Left ventricle myocardium inferior (tissue), 1 donor: ENCODE results near the gene CCDC196. TPM values are rescaled to one million over a fixed set of nuclear protein-coding genes. Genes with fewer than 3 reads are reported as not detected.
A peak's percentile ranks its signal among the peaks of the same experiment; 100 is the strongest.
"Not testable (repeated sequence)": the region's sequence is repeated elsewhere in the genome, so short reads cannot be mapped to it uniquely, and the experiment has no call there.

Experiments
- DNase-seq: peaks from one replicate; pipeline ENCODE4 v3.0.0-alpha.2; 2020
- H3K27ac ChIP-seq: fragments of 200-600 bp; replicated peaks from 2 replicates; pipeline ENCODE4 v1.8.0; 2021
- H3K27me3 ChIP-seq: fragments of 200-600 bp; 2 replicates; pipeline ENCODE4 v1.8.0; 2021; ENCODE audit warnings: low read depth
- H3K36me3 ChIP-seq: fragments of 200-600 bp; 2 replicates; pipeline ENCODE4 v1.8.0; 2021
- H3K4me1 ChIP-seq: fragments of 200-600 bp; 2 replicates; pipeline ENCODE4 v1.8.0; 2021
- H3K4me3 ChIP-seq: fragments of 200-600 bp; 2 replicates; pipeline ENCODE4 v1.8.0; 2021; ENCODE audit warnings: mild to moderate bottlenecking, moderate library complexity
- H3K9me3 ChIP-seq: fragments of 200-600 bp; replicated peaks from 2 replicates; pipeline ENCODE4 v1.8.0; 2021
- intact Hi-C: fragments of 100-400 bp; cut with micrococcal nuclease; formaldehyde crosslinking; loops from one replicate; pipeline ENCODE4 v1.11.0; 2022
- total RNA-seq: library from RNA; stranded (reverse); fragmentation: NEBNext Ultra II Directional; extraction: Animal tissue kit (Norgen Biotek cat#: 25700); gene quantifications from one replicate; pipeline ENCODE4 v1.2.1, GENCODE V29; 2021
- TF ChIP-seq, protein P1 (sequence below): fragments of 200-600 bp; IDR thresholded peaks from 2 replicates; pipeline ENCODE4 v1.8.0; 2021; ENCODE audit warnings: antibody characterized with exemption, mild to moderate bottlenecking, borderline replicate concordance
- donor health status: DM: no; HTN: yes; CAD: no; lungs with severe emphysema.

The CCDC196 gene
- total RNA-seq, 1 donor from 2014 or later: not detected

DNA sequence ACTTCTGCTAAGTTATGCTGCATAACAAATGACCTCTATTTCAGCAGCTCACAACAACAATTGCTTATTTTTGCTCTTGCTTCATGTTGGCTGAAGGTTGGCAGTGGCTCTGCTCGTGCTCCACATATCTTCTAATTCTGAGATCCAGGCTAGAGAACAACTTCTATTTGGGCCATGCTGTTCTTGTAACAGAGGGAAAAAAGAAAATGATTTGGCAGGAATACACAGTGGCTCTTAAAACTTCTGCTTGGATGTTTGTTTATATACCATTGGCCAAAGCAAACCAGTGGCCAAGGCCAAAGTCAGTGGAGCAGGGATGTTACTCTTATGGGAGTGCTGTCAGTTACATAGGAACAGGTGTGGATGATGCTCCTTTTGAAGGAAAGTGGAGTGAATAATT is 53.9 kb downstream of the CCDC196 start:
- intact Hi-C loops: no loop called here
- no peaks in the 10 kb centered on the region for H3K27me3 ChIP-seq
- H3K4me1 ChIP-seq: peaks cover 37% of the 10 kb centered on the region
- peak overlapping the region; percentile 48 for H3K27ac ChIP-seq
- no peak overlapping the region for H3K4me3 ChIP-seq
- no peaks in the 10 kb centered on the region for H3K9me3 ChIP-seq
- no peaks in the 10 kb centered on the region for H3K36me3 ChIP-seq
- TF ChIP-seq, protein P1, sequence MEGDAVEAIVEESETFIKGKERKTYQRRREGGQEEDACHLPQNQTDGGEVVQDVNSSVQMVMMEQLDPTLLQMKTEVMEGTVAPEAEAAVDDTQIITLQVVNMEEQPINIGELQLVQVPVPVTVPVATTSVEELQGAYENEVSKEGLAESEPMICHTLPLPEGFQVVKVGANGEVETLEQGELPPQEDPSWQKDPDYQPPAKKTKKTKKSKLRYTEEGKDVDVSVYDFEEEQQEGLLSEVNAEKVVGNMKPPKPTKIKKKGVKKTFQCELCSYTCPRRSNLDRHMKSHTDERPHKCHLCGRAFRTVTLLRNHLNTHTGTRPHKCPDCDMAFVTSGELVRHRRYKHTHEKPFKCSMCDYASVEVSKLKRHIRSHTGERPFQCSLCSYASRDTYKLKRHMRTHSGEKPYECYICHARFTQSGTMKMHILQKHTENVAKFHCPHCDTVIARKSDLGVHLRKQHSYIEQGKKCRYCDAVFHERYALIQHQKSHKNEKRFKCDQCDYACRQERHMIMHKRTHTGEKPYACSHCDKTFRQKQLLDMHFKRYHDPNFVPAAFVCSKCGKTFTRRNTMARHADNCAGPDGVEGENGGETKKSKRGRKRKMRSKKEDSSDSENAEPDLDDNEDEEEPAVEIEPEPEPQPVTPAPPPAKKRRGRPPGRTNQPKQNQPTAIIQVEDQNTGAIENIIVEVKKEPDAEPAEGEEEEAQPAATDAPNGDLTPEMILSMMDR: no peak
- no peak for DNase-seq

DNA sequence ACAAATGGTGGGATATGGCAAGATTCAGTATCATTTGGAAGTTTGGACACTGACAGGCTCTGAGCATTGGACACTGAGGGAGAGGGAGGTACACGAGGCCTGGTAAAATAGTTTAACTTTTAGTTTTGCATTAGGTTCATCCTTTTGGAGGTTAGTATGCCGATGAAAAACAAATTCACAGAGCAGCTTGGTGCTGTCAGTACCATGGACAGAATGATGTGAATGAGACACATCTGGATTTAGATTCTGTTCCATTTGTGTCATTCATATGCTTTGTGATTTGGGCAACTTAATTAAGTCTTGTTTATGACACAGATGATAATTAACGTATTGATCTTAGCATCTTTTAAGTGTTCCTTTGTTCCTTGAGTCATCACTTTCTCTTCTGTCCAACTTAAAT is 55.5 kb downstream of the CCDC196 start:
- TF ChIP-seq, protein P1: no peak
- no peak overlapping the region for H3K27ac ChIP-seq
- H3K4me3 ChIP-seq: no peak overlapping the region
- H3K36me3 ChIP-seq: no peaks in the 10 kb centered on the region
- no peak for DNase-seq
- intact Hi-C loops: no loop called here
- H3K27me3 ChIP-seq: no peaks in the 10 kb centered on the region
- peaks cover 37% of the 10 kb centered on the region for H3K4me1 ChIP-seq
- H3K9me3 ChIP-seq: no peaks in the 10 kb centered on the region

DNA sequence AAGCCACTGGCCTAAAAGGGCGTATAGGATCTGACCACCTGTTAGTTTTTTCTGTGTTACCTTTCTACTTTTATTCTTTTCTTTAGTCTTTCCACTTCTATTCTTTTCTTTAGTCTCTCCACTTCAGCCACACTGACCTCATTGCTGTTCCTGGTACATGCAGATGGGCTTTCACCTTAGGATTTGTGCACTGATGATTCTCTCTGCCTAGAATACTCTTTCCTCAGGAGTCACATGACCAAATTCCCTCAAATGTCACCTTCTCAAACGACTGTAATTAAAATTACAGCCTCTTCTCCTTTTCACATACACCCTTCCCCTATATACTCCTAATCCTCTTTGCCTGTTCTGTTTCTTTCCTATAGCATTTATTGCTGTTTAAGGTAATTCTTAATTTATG is 57.8 kb downstream of the CCDC196 start:
- TF ChIP-seq, protein P1: no peak
- Histone ChIP-seq H3K4me1 (peaks cover 35% of the 10 kb centered on the region), H3K9me3 (no peaks in the 10 kb centered on the region), H3K27ac (no peak overlapping the region), H3K27me3 (no peaks in the 10 kb centered on the region), H3K4me3 (no peak overlapping the region), H3K36me3 (no peaks in the 10 kb centered on the region)
- no peak for DNase-seq
- intact Hi-C loops: no loop called here

DNA sequence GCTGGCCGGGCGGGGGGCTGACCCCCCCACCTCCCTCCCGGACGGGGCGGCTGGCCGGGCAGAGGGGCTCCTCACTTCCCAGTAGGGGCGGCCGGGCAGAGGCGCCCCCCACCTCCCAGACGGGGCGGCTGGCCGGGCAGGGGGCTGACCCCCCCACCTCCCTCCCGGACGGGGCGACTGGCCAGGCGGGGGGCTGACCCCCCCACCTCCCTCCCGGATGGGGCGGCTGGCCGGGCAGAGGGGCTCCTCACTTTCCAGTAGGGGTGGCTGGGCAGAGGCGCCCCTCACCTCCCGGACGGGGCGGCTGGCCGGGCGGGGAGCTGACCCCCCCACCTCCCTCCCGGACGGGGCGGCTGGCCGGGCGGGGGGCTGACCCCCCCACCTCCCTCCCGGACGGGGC is 59.0 kb downstream of the CCDC196 start:
- H3K9me3 ChIP-seq, H3K27me3 ChIP-seq, H3K27ac ChIP-seq, H3K4me3 ChIP-seq, intact Hi-C loops, DNase-seq, H3K36me3 ChIP-seq: not testable (repeated sequence)
- H3K4me1 ChIP-seq: peaks cover 23% of the 10 kb centered on the region

DNA sequence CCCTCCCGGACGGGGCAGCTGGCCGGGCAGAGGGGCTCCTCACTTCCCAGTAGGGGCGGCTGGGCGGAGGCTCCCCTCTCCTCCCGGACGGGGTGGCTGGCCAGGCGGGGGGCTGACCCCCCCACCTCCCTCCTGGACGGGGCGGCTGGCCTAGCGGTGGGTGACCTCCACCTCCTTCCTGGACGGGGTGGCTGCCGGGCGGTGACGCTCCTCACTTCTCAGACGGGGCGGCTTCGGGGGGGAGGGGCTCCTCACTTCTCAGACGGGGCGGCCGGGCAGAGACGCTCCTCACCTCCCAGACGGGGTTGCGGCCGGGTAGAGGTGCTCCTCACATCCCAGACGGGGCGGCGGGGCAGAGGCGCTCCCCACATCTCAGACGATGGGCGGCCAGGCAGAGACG is 59.6 kb downstream of the CCDC196 start:
- H3K4me3 ChIP-seq, H3K27ac ChIP-seq, H3K9me3 ChIP-seq, H3K36me3 ChIP-seq, H3K27me3 ChIP-seq, DNase-seq, intact Hi-C loops: not testable (repeated sequence)
- peaks cover 17% of the 10 kb centered on the region for H3K4me1 ChIP-seq

Other genes starting within 250 kb of the CCDC196 start
- gene GPHN, start 21.8 kb downstream of the CCDC196 start, total RNA-seq: 33.4 TPM